ENCODE measurements around the gene GPX4.

The GPX4 gene

GRCh38 chr19:1068009-1069001 lies 35.5 kb upstream of the GPX4 start:
- DNase-seq (ENCODE audit: low read depth): no peak

GRCh38 chr19:1069009-1069779 lies 34.6 kb upstream of the GPX4 start:
- DNase-seq (ENCODE audit: low read depth): no peak

- no peak for DNase-seq (ENCODE audit: low read depth)
Measured at GRCh38 chr19:1070576-1070930, 33.2 kb upstream of the GPX4 start.

GRCh38 chr19:1070931-1071791 lies 32.6 kb upstream of the GPX4 start:
- no peak for DNase-seq (ENCODE audit: low read depth)

GRCh38 chr19:1072371-1073015 lies 31.3 kb upstream of the GPX4 start:
- no peak for DNase-seq (ENCODE audit: low read depth)

- no peak for DNase-seq (ENCODE audit: low read depth)
Measured at GRCh38 chr19:1073063-1073955, 30.5 kb upstream of the GPX4 start.

GRCh38 chr19:1073956-1074517 lies 29.8 kb upstream of the GPX4 start:
- no peak for DNase-seq (ENCODE audit: low read depth)

- DNase-seq (ENCODE audit: low read depth): peak; percentile 66
Measured at GRCh38 chr19:1074544-1075283, 29.1 kb upstream of the GPX4 start.

- DNase-seq (ENCODE audit: low read depth): no peak
Measured at GRCh38 chr19:1076046-1076386, 27.8 kb upstream of the GPX4 start.

GRCh38 chr19:1076951-1077350 lies 26.8 kb upstream of the GPX4 start:
- peak; percentile 76 for DNase-seq (ENCODE audit: low read depth)

- DNase-seq (ENCODE audit: low read depth): no peak
Measured at GRCh38 chr19:1079566-1080111, 24.2 kb upstream of the GPX4 start.

- DNase-seq (ENCODE audit: low read depth): no peak
Measured at GRCh38 chr19:1080360-1081161, 23.2 kb upstream of the GPX4 start.

GRCh38 chr19:1081301-1082164 lies 22.3 kb upstream of the GPX4 start:
- DNase-seq (ENCODE audit: low read depth): no peak

GRCh38 chr19:1082165-1082927 lies 21.4 kb upstream of the GPX4 start:
- no peak for DNase-seq (ENCODE audit: low read depth)

GRCh38 chr19:1082928-1083816 lies 20.6 kb upstream of the GPX4 start:
- DNase-seq (ENCODE audit: low read depth): no peak

Measured in stimulated activated CD8-positive, alpha-beta memory T cell treated with anti-CD3 and anti-CD28 coated beads, Interleukin-7, amount 100 ng/mL, for 24 hours (primary cell).